Measurements from ENCODE around the gene CCDC86. TPM values are rescaled to one million over a fixed set of nuclear protein-coding genes. Genes with fewer than 3 reads are reported as not detected.
"Not testable (repeated sequence)": the region's sequence is repeated elsewhere in the genome, so short reads cannot be mapped to it uniquely, and the experiment has no call there.

Gene CCDC86
- total and polyA plus RNA-seq, 2 experiments from 2014 or later, result 16.5 to 30.9 TPM

- Histone ChIP-seq H3K27me3 (no peaks in the 10 kb centered on the region), H3K27ac (no peak overlapping the region), H3K4me1 (ENCODE audit: low read depth) (no peaks in the 10 kb centered on the region), H3K4me3 (no peak overlapping the region), H3K9me3 (ENCODE audit: low read depth) (no peaks in the 10 kb centered on the region), H3K36me3 (no peaks in the 10 kb centered on the region)
- no peak for DNase-seq (ENCODE audit: low read depth in 1 of 2, low spot score in 1 of 2)
- TF ChIP-seq, protein P1, sequence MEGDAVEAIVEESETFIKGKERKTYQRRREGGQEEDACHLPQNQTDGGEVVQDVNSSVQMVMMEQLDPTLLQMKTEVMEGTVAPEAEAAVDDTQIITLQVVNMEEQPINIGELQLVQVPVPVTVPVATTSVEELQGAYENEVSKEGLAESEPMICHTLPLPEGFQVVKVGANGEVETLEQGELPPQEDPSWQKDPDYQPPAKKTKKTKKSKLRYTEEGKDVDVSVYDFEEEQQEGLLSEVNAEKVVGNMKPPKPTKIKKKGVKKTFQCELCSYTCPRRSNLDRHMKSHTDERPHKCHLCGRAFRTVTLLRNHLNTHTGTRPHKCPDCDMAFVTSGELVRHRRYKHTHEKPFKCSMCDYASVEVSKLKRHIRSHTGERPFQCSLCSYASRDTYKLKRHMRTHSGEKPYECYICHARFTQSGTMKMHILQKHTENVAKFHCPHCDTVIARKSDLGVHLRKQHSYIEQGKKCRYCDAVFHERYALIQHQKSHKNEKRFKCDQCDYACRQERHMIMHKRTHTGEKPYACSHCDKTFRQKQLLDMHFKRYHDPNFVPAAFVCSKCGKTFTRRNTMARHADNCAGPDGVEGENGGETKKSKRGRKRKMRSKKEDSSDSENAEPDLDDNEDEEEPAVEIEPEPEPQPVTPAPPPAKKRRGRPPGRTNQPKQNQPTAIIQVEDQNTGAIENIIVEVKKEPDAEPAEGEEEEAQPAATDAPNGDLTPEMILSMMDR (IDR thresholded peaks at IDR 0.05; ENCODE audit: low read depth, low read length), result no peak
These were observed 19.9 kb upstream of the CCDC86 start for GRCh38 chr11:60821827-60822599.

DNA sequence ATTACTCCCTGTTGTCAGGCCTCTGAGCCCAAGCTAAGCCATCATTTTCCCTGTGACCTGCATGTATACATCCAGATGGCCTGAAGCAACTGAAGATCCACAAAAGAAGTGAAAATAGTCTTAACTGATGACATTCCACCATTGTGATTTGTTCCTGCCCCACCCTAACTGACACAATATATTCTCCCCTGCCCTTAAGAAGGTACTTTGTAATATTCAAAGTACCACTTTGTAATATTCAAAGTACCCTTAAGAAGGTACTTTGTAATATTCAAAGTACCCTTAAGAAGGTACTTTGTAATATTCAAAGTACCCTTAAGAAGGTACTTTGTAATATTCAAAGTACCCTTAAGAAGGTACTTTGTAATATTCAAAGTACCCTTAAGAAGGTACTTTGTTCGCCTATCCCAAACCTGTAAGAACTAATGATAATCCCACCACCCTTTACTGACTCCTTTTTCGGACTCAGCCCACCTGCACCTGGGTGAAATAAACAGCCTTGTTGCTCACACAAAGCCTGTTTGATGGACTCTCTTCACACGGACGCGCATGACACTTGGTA is 18.1 kb upstream of the CCDC86 start:
- not testable (repeated sequence) for H3K4me1 ChIP-seq (ENCODE audit: low read depth); H3K9me3 ChIP-seq (ENCODE audit: low read depth); H3K36me3 ChIP-seq; DNase-seq (ENCODE audit: low read depth in 1 of 2, low spot score in 1 of 2); H3K4me3 ChIP-seq; H3K27ac ChIP-seq; H3K27me3 ChIP-seq

GRCh38 chr11:60825118-60825517 is 16.8 kb upstream of the CCDC86 start:
- DNase-seq (ENCODE audit: low read depth in 1 of 2, low spot score in 1 of 2), result no peak
- TF ChIP-seq, protein P1 (IDR thresholded peaks at IDR 0.05; ENCODE audit: low read depth, low read length), result no peak
- H3K9me3 ChIP-seq (ENCODE audit: low read depth), result no peaks in the 10 kb centered on the region
- H3K4me1 ChIP-seq (ENCODE audit: low read depth), result no peaks in the 10 kb centered on the region
- H3K4me3 ChIP-seq, result no peak overlapping the region
- no peak overlapping the region for H3K27ac ChIP-seq
- no peaks in the 10 kb centered on the region for H3K36me3 ChIP-seq
- no peaks in the 10 kb centered on the region for H3K27me3 ChIP-seq

GRCh38 chr11:60825790-60826189 is 16.1 kb upstream of the CCDC86 start:
- H3K4me1 ChIP-seq (ENCODE audit: low read depth), result no peaks in the 10 kb centered on the region
- H3K27me3 ChIP-seq, result peaks cover 4% of the 10 kb centered on the region
- H3K27ac ChIP-seq, result no peak overlapping the region
- H3K9me3 ChIP-seq (ENCODE audit: low read depth), result no peaks in the 10 kb centered on the region
- TF ChIP-seq, protein P1 (IDR thresholded peaks at IDR 0.05; ENCODE audit: low read depth, low read length), result no peak
- no peak overlapping the region for H3K4me3 ChIP-seq
- DNase-seq (ENCODE audit: low read depth in 1 of 2, low spot score in 1 of 2), result no peak
- no peaks in the 10 kb centered on the region for H3K36me3 ChIP-seq

DNA sequence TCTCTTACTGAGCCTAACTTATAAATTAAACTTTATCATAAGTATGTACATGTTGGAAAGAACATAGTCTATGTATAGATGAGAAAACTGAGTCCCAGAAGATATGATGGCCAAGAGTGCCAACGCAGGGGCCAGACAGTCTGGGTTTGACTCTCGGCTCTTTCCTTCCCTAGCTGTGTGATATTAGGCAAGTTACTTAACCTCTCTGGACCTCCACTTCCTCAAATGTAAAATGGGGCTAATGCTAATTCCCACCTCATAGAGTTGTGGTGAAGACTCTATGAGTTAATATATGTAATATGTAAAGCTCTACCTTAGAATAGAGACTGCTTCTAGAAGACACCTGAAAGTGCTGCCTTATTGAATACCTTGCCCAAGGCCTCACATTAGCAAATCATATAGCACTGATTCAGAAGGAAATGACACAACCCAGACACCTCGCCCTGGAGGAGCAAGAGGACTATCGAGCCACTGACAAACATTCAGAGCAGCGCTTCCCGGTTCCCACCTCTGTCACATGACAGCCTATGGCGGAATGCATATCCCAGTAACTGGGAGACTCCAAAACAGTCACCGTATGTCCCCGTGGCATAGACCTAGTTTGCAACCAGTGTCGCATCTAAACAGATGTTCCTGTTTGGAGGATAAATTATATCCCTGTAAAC is 11.3 kb upstream of the CCDC86 start:
- no peaks in the 10 kb centered on the region for H3K9me3 ChIP-seq (ENCODE audit: low read depth)
- no peak overlapping the region for H3K27ac ChIP-seq
- peaks cover 43% of the 10 kb centered on the region for H3K27me3 ChIP-seq
- no peak for DNase-seq (ENCODE audit: low read depth in 1 of 2, low spot score in 1 of 2)
- no peaks in the 10 kb centered on the region for H3K4me1 ChIP-seq (ENCODE audit: low read depth)
- H3K4me3 ChIP-seq, result no peak overlapping the region
- TF ChIP-seq, protein P1 (IDR thresholded peaks at IDR 0.05; ENCODE audit: low read depth, low read length), result no peak
- H3K36me3 ChIP-seq, result no peaks in the 10 kb centered on the region

DNA sequence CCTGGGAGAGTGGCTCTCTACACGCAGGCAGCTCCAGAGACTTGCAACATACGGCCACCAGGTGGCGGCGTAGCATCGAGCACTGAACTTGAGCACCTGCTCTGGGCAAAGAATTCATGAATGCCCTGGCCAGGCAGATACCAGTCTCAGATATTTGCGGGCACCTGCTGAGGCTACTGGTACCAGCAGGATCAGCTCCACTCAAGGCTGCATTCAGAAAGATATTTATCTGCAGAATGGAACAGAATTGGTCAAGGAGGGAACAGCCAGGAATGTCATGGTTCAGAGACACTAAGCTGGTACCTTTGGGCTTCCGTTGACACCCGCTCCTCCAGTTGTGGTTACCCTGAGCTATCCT is 10.8 kb upstream of the CCDC86 start:
- Histone ChIP-seq H3K9me3 (ENCODE audit: low read depth) (no peaks in the 10 kb centered on the region), H3K36me3 (no peaks in the 10 kb centered on the region), H3K4me1 (ENCODE audit: low read depth) (no peaks in the 10 kb centered on the region), H3K27me3 (peaks cover 43% of the 10 kb centered on the region), H3K4me3 (no peak overlapping the region), H3K27ac (no peak overlapping the region)
- DNase-seq (ENCODE audit: low read depth in 1 of 2, low spot score in 1 of 2), result peak; percentile 84 to 85
- TF ChIP-seq, protein P1 (IDR thresholded peaks at IDR 0.05; ENCODE audit: low read depth, low read length), result peak; percentile 91
